HepG2 (cell line): ENCODE measurements around the gene RHBDL1. TPM values are rescaled to one million over a fixed set of nuclear protein-coding genes. Genes with fewer than 3 reads are reported as not detected.

Source experiments
- AGO1 ChIP-seq: fragments of 200-400 bp; formaldehyde crosslinking; IDR thresholded peaks from 2 replicates; pipeline ENCODE4 v1.6.1; 2017; ENCODE audit warnings: mild to moderate bottlenecking, low read depth, low read length, moderate library complexity; ENCODE audit not compliant: poor library complexity, severe bottlenecking
- CREM ChIP-seq, 2 experiments: sonication (generic) in 1 of 2; formaldehyde crosslinking in 1 of 2; IDR thresholded peaks; 2 replicates each; pipeline versions ENCODE4 v1.4.0 to v1.6.1; 2016 to 2020; ENCODE audit warnings: antibody characterized with exemption in 1 of 2, mild to moderate bottlenecking in 1 of 2, missing genetic modification reagents in 1 of 2
- DR1 ChIP-seq: sonication (generic); formaldehyde crosslinking; IDR thresholded peaks from 2 replicates; pipeline ENCODE4 v1.8.0; 2021; ENCODE audit warnings: mild to moderate bottlenecking, missing genetic modification reagents, inconsistent platforms
- EHMT2 ChIP-seq: fragments of 200-600 bp; sonication (generic); IDR thresholded peaks from 2 replicates; pipeline ENCODE4 v1.7.0; 2017; ENCODE audit warnings: antibody characterized with exemption, low read depth, low read length, borderline replicate concordance
- FIP1L1 ChIP-seq: fragments of 200-400 bp; formaldehyde crosslinking; IDR thresholded peaks from 2 replicates; pipeline ENCODE4 v1.6.1; 2018; ENCODE audit warnings: low read depth, mild to moderate bottlenecking, low read length, moderate library complexity, borderline replicate concordance; ENCODE audit not compliant: insufficient read depth
- GABPA ChIP-seq, 2 experiments: IDR thresholded peaks; 2 replicates each; pipeline ENCODE4 v1.6.1; 2011 to 2016; ENCODE audit warnings: low read depth in 2 of 2, low read length in 1 of 2, missing biosample characterization in 1 of 2, missing genetic modification characterization in 1 of 2
- GLMP ChIP-seq: sonication (generic); formaldehyde crosslinking; IDR thresholded peaks from 2 replicates; pipeline ENCODE4 v1.9.0; 2021; ENCODE audit warnings: missing genetic modification reagents, mild to moderate bottlenecking, borderline replicate concordance
- HHEX ChIP-seq: IDR thresholded peaks from 2 replicates; pipeline ENCODE4 v1.6.1; 2016; ENCODE audit warnings: control low read depth
- HOXD1 ChIP-seq: sonication (generic); formaldehyde crosslinking; IDR thresholded peaks from 2 replicates; pipeline ENCODE4 v1.5.0; 2020; ENCODE audit warnings: missing genetic modification reagents
- JUN ChIP-seq: sonication (generic); formaldehyde crosslinking; IDR thresholded peaks from 2 replicates; pipeline ENCODE4 v1.4.0; 2020; ENCODE audit warnings: mild to moderate bottlenecking, missing genetic modification reagents
- JUND ChIP-seq: sonication (generic); formaldehyde crosslinking; IDR thresholded peaks from 2 replicates; pipeline ENCODE4 v1.8.0; 2022; ENCODE audit warnings: mild to moderate bottlenecking, missing genetic modification reagents
- MED8 ChIP-seq: sonication (generic); formaldehyde crosslinking; IDR thresholded peaks from 2 replicates; pipeline ENCODE4 v1.8.1; 2023; ENCODE audit warnings: mild to moderate bottlenecking, missing genetic modification reagents; ENCODE audit not compliant: insufficient replicate concordance
- MTF2 ChIP-seq: sonication (generic); formaldehyde crosslinking; IDR thresholded peaks from 2 replicates; pipeline ENCODE4 v1.5.0; 2020; ENCODE audit warnings: missing genetic modification reagents, borderline replicate concordance
- NFE2L1 ChIP-seq: sonication (generic); formaldehyde crosslinking; IDR thresholded peaks from 2 replicates; pipeline ENCODE4 v1.4.0; 2020; ENCODE audit warnings: missing genetic modification reagents, mild to moderate bottlenecking, borderline replicate concordance
- RAD21 ChIP-seq: fragments of 450-650 bp; formaldehyde crosslinking; IDR thresholded peaks from 2 replicates; pipeline ENCODE4 v1.5.0; 2020; ENCODE audit warnings: mild to moderate bottlenecking
- RFX5 ChIP-seq: IDR thresholded peaks from 2 replicates; pipeline ENCODE4 v1.6.1; 2011; ENCODE audit warnings: low read depth, low read length, improper control_type of control experiment
- TARDBP ChIP-seq: sonication (generic); formaldehyde crosslinking; IDR thresholded peaks from 2 replicates; pipeline ENCODE4 v1.8.0; 2022; ENCODE audit warnings: mild to moderate bottlenecking, missing genetic modification reagents
- TCF12 ChIP-seq, 2 experiments: fragments of 450-650 bp in 1 of 2; sonication (generic) in 1 of 2; formaldehyde crosslinking in 1 of 2; IDR thresholded peaks; 2 replicates each; pipeline versions ENCODE4 v1.6.1 to v1.8.0; 2017 to 2022; ENCODE audit warnings: antibody characterized with exemption in 1 of 2, mild to moderate bottlenecking in 1 of 2, missing genetic modification reagents in 1 of 2, moderate library complexity in 1 of 2
- TOE1 ChIP-seq: sonication (generic); formaldehyde crosslinking; IDR thresholded peaks from 2 replicates; pipeline ENCODE4 v1.4.0; 2020; ENCODE audit warnings: mild to moderate bottlenecking, missing genetic modification reagents
- ZC3H4 ChIP-seq: sonication (generic); formaldehyde crosslinking; IDR thresholded peaks from 2 replicates; pipeline ENCODE4 v1.4.0; 2020; ENCODE audit warnings: missing genetic modification reagents, borderline replicate concordance
- ZNF280D ChIP-seq: sonication (generic); formaldehyde crosslinking; IDR thresholded peaks from 2 replicates; pipeline ENCODE4 v1.5.1; 2020; ENCODE audit warnings: mild to moderate bottlenecking, missing genetic modification reagents
- ZNF431 ChIP-seq: sonication (generic); formaldehyde crosslinking; IDR thresholded peaks from 2 replicates; pipeline ENCODE4 v1.9.0; 2022; ENCODE audit warnings: missing genetic modification reagents, low read depth, mild to moderate bottlenecking, borderline replicate concordance
- ZNF460 ChIP-seq: sonication (generic); formaldehyde crosslinking; IDR thresholded peaks from 2 replicates; pipeline ENCODE4 v1.5.1; 2020; ENCODE audit warnings: missing genetic modification reagents, mild to moderate bottlenecking, borderline replicate concordance
- ZNF615 ChIP-seq: sonication (generic); formaldehyde crosslinking; IDR thresholded peaks from 2 replicates; pipeline ENCODE4 v1.5.0; 2020; ENCODE audit warnings: mild to moderate bottlenecking, missing genetic modification reagents, borderline replicate concordance
- ZNF883 ChIP-seq: sonication (generic); formaldehyde crosslinking; IDR thresholded peaks from 2 replicates; pipeline ENCODE4 v1.5.1; 2020; ENCODE audit warnings: mild to moderate bottlenecking, missing genetic modification reagents; ENCODE audit errors: not compliant biosample characterization
- polyA plus RNA-seq, 8 experiments: library from polyadenylated mRNA; depleted of rRNA in 3 of 8; stranded (reverse) in 7 of 8; unstranded in 1 of 8; fragments of >200 nt; fragmentation: Illumina TruSeq in 4 of 8; extraction: Trizol in 4 of 8; gene quantifications; 2 replicates each; pipeline versions ENCODE4 v1.2.1 to v1.2.3, GENCODE V29; 2011 to 2016; ENCODE audit warnings: low read depth in 4 of 8, missing spikeins in 1 of 8, mixed read lengths in 1 of 8; ENCODE audit not compliant: insufficient read depth in 1 of 8
- total RNA-seq, 5 experiments: library from RNA; depleted of rRNA; stranded (reverse); fragments of >200 nt; fragmentation: Illumina TruSeq; extraction: Trizol; gene quantifications; 2 replicates each; pipeline ENCODE4 v1.2.3, GENCODE V29; 2016; ENCODE audit warnings: low read depth in 1 of 5

The RHBDL1 gene
- total and polyA plus RNA-seq, 2 of the 13 experiments (the other 11 are each of a cell fraction or from before 2014, with no cell fraction given), result 1.8 to 3.8 TPM

- TF ChIP-seq CREM (IDR thresholded peaks at IDR 0.05) (no peak), CREM (CRISPR knock-in tag; IDR thresholded peaks at IDR 0.05) (no peak), MED8 (CRISPR knock-in tag) (no peak), EHMT2 (no peak), RFX5 (no peak), TARDBP (CRISPR knock-in tag) (no peak), HHEX (CRISPR knock-in tag) (no peak), ZNF431 (CRISPR knock-in tag) (0 out of 2 replicates have a peak, but pooled peaks have one; percentile 23), ZC3H4 (CRISPR knock-in tag) (no peak), ZNF280D (peak; percentile 65), DR1 (no peak), HOXD1 (CRISPR knock-in tag) (0 out of 2 replicates have a peak, but pooled peaks have one; percentile 37), FIP1L1 (no peak), GABPA (IDR thresholded peaks at IDR 0.05; ENCODE audit: low read depth, low read length) (no peak), GABPA (CRISPR knock-in tag; IDR thresholded peaks at IDR 0.05; ENCODE audit: low read depth) (no peak), RAD21 (CRISPR knock-in tag) (no peak), ZNF883 (CRISPR knock-in tag) (no peak), NFE2L1 (CRISPR knock-in tag) (no peak), TOE1 (CRISPR knock-in tag) (no peak), ZNF615 (no peak), GLMP (CRISPR knock-in tag) (no peak), MTF2 (CRISPR knock-in tag) (peak; percentile 94; the same call in 1 of the 2 replicates), JUND (CRISPR knock-in tag) (no peak), ZNF460 (CRISPR knock-in tag) (no peak), JUN (CRISPR knock-in tag) (0 out of 2 replicates have a peak, but pooled peaks have one; percentile 36), AGO1 (no peak), TCF12 (IDR thresholded peaks at IDR 0.05) (no peak), TCF12 (CRISPR knock-in tag; IDR thresholded peaks at IDR 0.05) (0 out of 2 replicates have a peak, but pooled peaks have one; percentile 41)
Observed at GRCh38 chr16:695355-696089, 20.1 kb downstream of the RHBDL1 start (continued).
